ENCODE results near the gene CCDC50.

DNA sequence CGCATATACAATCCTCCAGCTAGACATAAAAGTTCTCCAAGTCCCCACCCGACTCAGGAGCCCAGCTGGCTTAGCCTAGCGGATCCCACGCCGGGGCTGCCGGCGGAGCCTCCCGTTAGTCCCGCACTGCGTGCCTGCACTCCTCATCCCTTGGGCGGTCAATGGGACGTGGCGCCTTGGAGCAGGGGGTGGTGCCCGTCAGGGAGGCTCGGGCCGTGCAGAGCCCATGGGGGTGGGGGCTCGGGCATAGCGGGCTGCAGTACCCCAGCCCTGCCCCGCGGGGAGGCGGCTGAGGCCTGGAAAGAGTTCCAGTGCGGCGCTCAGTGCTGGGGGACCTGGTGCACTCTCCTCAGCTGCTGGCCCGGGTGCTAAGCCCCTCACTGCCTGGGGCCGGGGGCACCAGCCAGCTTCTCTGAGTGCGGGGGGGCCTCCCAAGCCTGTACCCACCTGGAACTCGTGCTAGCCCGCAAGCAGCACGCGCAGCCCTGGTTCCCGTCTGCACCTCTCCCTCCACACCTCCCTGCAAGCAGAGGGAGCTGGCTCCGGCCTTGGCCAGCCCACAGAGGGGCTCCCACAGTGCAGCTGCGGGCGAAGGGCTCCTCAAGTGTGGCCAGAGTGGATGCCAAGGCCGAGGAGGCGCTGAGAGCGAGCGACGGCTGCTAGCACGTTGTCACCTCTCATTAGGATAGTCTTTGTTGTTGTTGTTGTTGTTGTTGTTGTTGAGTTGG lies 12.2 kb upstream of the CCDC50 start:
- TF ChIP-seq, protein P1, sequence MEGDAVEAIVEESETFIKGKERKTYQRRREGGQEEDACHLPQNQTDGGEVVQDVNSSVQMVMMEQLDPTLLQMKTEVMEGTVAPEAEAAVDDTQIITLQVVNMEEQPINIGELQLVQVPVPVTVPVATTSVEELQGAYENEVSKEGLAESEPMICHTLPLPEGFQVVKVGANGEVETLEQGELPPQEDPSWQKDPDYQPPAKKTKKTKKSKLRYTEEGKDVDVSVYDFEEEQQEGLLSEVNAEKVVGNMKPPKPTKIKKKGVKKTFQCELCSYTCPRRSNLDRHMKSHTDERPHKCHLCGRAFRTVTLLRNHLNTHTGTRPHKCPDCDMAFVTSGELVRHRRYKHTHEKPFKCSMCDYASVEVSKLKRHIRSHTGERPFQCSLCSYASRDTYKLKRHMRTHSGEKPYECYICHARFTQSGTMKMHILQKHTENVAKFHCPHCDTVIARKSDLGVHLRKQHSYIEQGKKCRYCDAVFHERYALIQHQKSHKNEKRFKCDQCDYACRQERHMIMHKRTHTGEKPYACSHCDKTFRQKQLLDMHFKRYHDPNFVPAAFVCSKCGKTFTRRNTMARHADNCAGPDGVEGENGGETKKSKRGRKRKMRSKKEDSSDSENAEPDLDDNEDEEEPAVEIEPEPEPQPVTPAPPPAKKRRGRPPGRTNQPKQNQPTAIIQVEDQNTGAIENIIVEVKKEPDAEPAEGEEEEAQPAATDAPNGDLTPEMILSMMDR (IDR thresholded peaks at IDR 0.05 in 2 of 3, conservative IDR thresholded peaks at IDR 0.05 in 1 of 3; ENCODE audit: control insufficient read depth in 2 of 3, extremely low read depth in 1 of 3, insufficient read depth in 1 of 3, low read depth in 3 of 3, low read length in 3 of 3), result no peak
- no peak for TF ChIP-seq POLR2AphosphoS5 (IDR thresholded peaks at IDR 0.05; ENCODE audit: low read length)
- no peak for TF ChIP-seq JUND (IDR thresholded peaks at IDR 0.05; ENCODE audit: low read depth, low read length)
- TF ChIP-seq PAX8 (IDR thresholded peaks at IDR 0.05), result no peak
- no peak for TF ChIP-seq NR2C1 (IDR thresholded peaks at IDR 0.05)
- TF ChIP-seq, protein P2, sequence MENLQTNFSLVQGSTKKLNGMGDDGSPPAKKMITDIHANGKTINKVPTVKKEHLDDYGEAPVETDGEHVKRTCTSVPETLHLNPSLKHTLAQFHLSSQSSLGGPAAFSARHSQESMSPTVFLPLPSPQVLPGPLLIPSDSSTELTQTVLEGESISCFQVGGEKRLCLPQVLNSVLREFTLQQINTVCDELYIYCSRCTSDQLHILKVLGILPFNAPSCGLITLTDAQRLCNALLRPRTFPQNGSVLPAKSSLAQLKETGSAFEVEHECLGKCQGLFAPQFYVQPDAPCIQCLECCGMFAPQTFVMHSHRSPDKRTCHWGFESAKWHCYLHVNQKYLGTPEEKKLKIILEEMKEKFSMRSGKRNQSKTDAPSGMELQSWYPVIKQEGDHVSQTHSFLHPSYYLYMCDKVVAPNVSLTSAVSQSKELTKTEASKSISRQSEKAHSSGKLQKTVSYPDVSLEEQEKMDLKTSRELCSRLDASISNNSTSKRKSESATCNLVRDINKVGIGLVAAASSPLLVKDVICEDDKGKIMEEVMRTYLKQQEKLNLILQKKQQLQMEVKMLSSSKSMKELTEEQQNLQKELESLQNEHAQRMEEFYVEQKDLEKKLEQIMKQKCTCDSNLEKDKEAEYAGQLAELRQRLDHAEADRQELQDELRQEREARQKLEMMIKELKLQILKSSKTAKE (IDR thresholded peaks at IDR 0.05; ENCODE audit: low read depth, poor library complexity, severe bottlenecking), result no peak
- no peak for TF ChIP-seq CEBPB (IDR thresholded peaks at IDR 0.05; ENCODE audit: borderline replicate concordance in 1 of 2, low read depth in 2 of 2, low read length in 2 of 2)
- TF ChIP-seq ZNF24 (IDR thresholded peaks at IDR 0.05), result no peak

All from GM12878 (cell line).